NCI-H2227 (cell line): ENCODE results near the gene RNF183.

Source experiments
- DNase-seq: peaks from one replicate; lab custom pipeline; 2025; ENCODE audit not compliant: unreplicated experiment; lab: John Stamatoyannopoulos, UW

The RNF183 gene, protein sequence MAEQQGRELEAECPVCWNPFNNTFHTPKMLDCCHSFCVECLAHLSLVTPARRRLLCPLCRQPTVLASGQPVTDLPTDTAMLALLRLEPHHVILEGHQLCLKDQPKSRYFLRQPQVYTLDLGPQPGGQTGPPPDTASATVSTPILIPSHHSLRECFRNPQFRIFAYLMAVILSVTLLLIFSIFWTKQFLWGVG

DNA sequence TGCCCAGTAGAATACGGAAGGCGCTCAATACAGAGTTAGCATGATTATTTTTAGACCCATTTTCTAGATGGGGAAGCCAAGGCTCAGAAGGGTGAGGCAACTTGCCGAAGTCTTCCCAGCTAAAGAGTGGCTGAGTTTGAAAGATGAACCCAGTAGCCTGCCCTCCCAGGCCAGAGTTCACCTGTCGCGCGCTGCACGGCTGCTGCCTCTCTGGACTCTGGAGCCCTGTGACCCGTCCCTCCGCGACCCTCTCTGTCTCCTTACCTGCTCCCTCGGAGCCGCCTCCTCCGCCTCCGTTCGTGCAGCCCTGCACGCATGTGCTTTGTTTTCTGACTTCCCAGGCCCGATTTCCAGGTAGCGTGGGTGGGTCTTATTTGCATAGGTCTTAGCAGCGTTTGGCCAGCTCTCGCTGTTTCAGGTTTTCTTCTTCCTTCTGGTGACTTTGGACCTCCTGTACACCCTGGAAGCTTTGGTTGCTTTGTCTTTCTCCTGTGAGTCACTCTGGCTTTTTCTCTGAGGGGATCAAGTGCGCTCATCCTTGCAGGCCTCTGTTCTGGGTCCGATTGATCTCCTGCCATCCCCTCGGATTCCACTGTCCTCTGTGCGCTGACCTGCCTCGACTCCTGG lies at the start of gene RNF183:
Gene RNF183 (minus strand): TSS at position 585 of the 627 bp plus-strand sequence. CDS start 5,192 bp downstream, outside the sequence.
- DNase-seq, result no peak

DNA sequence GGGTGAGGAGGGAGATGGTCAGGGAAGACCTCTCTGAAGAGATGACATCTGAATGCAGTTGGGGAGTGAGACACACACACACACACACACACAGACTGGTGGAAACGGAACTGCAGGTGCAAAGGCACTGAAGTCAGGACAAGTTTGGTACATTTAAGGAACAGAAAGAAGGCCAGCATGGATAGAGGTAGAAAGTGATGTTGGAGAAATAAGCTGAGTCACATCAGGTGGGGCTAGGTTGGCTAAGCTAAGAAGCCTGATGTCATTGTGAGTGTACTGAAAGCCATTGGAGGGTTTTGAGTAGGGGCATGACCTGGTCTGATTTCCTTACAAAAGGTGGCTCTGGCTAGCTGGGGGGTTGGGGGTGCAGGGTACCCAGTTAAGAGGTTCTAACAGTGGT lies 49.2 kb upstream of the RNF183 start:
- no peak for DNase-seq

DNA sequence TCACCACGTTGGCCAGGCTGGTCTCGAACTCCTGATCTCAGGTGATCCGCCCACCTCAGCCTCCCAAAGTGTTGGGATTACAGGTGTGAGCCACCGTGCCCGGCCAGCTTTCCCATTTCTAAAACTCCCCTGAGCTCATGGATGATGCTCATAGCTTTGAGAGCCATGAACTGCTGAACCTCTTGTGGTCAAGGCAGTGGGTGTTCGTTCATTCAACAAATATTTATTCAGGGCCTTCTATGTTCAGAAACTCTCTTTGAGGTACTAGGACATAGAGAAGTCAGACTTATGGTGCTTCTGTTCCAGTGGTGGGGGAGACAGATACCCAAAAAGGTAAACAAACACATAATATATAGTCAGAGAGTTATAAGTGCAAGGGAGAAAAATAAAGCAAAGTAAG lies 48.8 kb upstream of the RNF183 start:
- DNase-seq, result no peak

DNA sequence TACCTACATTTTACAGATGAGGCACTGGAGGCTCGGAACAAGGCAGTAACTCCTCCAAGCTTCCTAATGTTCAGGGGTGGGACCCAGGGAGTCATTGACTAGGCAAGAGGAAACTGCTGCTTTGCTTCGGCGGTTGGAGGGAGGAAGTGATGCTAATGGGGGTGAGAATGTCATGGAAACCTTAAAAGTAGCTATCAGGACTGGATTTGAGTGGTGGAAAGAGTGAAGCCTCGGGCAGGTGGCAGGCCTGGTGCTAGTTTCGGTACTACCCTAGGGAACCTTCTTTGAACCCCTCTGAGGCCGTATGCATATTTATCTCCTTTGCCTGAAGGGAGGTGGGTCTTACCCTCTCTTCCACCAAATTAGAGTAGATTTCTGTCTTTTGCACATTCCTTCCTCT lies 47.8 kb upstream of the RNF183 start:
- DNase-seq, result no peak

DNA sequence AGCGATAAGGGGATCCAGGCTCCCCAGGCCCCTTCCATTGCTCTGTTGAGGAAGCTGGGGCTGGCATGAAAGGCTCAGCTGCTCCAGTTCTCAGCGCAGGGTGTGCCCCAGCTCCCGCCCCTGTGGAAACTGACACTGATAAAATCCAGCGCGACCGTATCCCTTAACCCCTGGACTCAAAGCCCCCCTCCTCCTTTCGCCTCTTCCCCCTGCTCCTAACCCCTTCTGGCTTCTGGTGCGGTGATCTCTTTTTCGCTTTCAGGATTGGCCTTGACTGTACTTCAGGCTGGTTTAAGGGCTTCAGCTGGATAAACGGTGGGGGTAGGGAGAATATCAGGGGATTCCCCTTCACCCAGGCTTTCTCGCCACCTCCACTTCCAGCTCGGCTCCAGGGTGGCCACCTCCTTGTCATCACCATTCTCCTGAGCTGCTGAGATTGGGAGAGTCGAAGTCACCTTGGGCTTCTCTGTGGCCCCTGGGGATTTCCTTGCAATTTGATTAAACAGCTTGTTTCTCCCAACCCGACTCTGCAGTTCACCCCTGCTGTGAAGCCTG lies 47.0 kb upstream of the RNF183 start:
- DNase-seq, result no peak

DNA sequence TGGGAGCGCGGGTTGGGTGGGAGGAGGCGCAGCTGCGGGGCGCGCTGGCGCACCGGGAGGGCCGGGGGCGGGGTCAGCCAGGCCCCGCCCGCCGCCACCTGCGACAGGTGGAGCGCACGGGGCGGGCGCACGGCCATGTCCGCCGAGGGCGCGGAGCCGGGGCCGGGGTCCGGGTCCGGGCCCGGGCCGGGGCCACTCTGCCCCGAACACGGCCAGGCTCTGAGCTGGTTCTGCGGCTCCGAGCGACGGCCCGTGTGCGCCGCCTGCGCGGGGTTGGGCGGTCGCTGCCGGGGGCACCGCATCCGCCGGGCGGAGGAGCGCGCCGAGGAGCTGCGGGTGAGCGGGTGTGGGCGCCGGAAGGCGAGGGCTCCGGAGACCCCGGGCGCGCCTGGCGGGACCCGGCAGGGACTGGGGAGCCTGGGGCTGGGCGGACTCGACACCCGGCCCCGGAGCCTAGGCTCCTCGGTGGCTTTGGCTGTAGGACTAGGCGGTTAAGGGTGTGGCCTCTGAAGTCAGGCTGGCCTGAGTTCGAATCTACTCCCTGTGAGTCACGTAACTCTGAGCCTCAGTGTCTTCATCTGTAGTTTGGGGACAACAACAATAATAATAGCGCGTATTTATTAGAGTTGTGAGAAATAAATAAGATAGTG lies 46.4 kb upstream of the RNF183 start, which contains the start of gene BSPRY:
Gene BSPRY (plus strand): TSS at position 97 of the 650 bp plus-strand sequence. CDS start 39 bp downstream, at position 136.
- DNase-seq, result peak; percentile 26

DNA sequence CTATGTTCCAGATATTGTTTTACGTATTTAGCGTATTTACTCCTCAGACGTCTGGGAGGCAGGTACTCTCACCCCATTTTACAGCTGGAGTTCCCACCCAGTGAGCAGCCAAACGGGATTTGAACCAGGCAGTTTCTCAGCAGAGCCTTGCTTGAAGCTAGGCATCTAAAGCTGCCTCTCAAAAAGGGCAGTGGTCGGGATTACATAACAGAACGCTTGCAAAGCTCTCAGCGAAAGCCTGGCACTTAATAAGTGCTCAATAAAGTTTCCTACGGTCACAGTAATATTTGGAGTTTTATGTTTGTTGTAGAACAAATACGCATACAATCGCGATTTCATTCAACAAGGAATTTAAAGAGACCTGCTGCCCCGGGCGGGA lies 45.9 kb upstream of the RNF183 start:
- no peak for DNase-seq

DNA sequence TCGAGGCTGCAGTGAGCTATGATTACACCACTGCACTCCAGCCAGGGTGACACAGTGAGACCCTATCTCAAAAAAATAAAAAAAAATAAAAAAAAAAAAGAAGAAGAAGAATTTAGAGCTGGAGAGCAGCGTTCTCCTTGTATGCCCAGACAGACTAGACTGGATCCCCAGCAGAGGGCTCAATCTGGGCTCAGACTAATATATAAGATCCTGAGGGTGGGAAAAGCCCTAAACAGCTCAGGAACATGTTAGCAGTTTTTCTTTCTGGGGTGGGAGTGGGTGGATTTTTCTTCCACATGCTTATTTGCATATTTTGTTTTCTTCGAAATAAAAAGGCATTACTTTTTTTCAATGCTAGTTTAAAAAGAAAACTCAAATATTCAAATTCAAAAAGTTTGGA lies 45.3 kb upstream of the RNF183 start:
- no peak for DNase-seq

DNA sequence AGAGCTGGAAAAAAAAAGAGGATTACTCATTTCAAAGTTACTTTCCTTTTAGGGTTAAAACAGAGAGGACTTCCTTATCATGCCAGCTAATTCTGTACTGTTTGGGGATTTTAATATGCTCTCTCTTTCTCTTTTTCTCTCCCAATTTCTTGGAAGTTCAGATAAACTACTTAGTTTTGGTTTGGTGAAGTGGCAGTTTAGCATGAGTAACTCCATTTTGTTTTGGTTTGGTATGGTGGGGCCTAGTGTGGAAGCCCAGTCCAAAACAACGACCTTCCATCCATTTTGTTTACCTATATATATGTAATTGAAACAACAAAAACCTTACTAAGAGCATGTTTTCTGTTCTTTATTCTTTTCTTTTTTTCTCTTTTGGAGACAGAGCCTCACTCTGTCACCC lies 42.5 kb upstream of the RNF183 start:
- no peak for DNase-seq

DNA sequence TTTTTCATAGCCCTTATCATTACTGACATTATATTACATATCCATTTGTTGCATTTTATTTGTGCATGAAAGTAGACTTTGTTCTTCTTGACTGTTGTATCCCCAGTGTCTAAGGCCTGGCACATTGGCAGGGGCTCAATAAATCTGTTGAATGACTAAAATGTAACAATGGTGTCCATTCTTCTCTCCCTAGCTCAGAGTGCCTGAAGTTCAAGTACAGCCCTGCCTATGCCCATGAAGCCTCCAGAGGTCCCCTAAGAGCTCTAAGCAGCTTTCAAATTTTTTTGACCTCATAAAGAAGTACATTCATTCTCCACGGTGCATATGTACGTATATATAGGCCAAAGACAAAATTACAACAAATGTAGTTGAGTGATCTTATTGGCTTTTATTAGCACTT lies 42.0 kb upstream of the RNF183 start:
- no peak for DNase-seq

DNA sequence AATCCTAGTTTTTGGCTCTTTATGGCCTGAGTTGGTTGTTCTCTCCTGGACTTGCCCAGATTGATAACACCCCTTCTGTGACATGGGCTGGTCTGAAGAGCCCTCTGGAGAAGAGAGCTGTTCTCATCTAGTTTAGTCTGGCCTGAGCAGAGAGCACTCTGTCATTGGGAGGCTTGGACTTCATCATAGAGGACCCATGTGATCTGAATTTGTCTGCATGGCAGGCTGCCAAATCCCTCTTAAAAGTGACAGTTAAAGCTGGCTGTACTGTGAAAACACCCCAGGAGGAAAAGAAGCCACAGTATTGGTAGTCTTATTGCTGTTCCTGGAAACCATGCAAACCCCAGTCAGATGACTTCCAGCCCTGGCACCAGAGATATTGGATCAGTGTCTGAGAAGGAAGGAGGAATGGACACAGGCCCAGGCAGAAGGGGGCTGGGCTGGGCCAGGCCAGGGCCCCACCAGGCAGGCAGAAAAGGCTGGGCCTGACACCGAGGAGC lies 40.6 kb upstream of the RNF183 start:
- DNase-seq, result peak; percentile 83

DNA sequence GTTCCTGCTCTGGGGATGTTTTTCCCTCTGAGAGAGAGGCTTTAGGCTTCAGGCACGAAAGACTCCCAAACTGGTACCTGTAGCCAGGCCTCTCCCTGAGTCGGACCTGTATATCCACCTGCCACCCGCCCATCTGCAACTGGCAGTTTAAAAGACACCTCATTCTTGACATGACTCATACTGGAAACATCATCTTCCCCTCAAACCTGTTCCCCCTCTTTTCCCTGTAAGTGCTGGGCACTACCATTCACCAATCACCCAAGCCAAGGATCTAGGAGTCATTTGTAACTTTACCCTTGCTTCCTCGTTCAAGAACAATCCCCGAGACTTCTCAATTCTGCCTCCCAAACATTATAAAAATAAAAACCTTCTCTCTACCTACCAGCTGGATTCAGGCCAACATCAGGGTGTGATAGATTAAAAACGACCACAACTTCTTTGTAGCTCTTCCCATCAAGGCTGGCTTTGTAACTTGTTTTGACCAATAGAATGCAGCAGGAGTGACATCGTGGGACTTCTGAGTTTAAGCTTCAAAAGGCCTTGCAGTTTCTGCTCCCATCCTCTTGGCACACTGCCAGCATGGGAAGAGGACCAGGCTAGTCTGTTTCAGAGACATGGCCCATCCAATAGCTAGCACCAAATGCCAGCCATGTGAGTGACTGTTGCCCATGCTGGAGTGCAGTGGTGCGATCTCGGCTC lies 38.7 kb upstream of the RNF183 start:
- DNase-seq, result peak; percentile 2

DNA sequence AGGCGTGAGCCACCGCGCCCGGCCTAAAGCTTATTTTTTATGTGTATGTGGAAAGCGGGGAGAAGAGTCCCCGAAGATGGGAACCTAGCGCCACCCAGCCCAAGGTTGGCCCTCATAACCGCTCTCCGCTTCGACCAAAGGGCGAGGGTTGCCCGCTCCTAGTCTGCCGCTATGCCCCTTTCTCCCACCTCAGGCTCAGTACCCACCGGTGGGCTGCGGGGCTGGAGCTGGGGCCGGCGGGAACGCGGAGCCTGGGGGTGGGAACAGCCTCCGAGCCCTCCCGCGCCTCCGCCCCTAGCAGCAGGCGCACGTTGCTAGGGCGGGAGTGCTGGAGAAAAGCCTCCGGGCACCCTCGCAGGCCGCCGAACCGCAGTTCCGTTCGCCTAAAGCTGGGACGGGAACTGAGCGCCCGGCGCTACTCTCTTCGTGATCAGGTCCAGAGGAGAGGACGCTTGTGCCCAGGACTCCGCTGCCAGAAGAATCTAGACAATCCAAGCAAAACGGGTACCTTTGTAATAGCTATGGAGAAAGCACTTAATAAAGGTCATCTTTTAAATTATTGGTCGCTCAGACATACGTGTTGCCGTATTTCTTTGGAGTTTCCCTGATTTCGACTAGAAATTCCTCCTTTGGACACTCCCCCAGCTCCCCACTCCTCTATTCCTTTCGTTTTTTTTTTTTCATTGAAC lies 37.0 kb upstream of the RNF183 start, which contains the start of gene WDR31:
Gene WDR31 (minus strand): TSS at position 265 of the 689 bp plus-strand sequence. CDS start 8,253 bp downstream, outside the sequence.
- DNase-seq, result peak; percentile 91

DNA sequence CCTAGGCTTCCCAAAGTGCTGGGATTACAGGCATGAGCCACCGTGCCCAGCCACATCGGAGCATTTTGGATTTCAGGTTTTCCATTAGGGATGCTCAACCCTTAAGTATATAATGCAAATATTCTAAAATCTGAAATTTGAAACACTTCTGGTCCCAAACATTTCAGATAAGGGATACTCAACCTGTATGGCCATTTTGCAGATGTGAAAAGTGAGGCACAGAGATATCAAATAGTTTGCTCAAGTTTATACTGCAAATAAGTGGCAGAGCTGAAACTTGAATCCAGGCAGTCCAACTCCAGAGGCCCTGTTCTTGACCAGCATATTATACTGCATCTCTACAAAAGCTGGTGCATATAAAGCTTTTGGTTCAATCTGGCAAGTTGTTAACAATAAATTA lies 34.5 kb upstream of the RNF183 start:
- DNase-seq, result no peak

DNA sequence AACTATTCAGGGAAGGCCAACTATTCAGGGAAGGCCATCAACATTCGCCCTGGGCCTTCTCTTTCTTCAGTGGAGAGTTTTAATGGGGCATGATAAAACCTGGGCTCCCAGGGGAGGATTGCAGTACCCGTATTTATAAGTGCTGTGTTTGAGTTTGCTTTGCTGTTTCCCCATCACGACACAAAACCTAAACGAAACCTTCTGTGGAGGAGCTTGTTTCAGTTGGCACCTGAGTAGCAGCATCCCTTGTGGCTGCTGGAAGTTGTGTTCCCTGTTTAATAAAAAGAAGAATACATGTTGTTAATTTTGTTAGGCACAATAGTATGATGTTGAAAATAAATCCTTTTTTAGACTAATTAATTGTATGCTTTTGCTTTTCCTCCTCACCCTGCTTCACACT lies 28.6 kb upstream of the RNF183 start:
- no peak for DNase-seq

DNA sequence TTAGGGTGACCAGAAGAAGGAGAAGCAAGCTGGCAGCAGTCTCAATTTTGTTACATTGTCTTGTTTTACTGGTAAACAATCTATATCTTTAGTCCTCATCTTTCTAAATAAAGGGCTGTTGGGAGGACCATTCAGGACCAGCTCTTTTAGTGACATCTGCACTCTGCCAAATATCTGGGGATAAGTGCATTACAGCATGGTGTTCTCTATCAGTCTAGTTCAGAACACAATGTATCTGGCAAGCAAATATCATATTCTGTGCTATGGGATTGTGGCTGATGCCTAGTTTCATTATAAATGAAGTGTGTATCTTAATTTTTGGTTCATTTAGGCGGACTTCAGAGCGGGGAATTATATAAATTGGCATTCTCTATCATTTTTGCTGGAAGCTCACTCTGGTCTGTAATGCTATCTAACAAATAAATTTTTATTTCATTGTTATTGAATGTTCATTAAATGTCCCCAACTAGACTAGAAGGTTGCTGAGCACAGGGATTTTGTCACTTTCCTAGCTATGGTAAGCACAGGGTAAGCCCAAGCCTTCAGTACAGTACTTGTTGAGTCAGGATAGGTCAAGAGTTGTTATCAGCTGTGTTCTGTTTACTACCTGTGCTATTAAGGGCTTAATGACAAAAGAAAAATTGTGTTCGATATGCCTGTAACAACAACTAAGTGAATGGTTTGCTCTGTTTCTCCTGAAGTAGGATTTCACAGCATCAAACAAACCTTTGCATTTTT lies 25.0 kb upstream of the RNF183 start:
- no peak for DNase-seq

DNA sequence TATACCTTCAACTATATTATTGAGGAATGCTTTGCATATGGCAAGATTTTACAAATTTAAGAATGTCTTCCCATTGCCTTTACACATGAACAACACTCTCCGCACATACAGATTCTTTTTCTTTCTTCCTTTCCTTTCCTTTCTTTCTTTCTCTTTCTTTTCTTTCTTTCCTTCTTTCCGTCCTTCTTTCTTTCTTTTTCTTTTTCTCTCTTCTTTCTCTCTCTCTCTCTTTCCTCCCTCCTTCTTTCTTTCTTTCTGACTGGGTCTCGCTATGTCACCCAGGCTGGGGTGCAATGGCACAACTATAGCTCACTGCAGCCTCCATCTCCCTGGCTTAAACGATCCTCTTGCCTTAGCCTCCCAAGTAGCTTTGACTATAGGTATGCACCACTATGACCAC lies 23.1 kb upstream of the RNF183 start:
- DNase-seq, result no peak

DNA sequence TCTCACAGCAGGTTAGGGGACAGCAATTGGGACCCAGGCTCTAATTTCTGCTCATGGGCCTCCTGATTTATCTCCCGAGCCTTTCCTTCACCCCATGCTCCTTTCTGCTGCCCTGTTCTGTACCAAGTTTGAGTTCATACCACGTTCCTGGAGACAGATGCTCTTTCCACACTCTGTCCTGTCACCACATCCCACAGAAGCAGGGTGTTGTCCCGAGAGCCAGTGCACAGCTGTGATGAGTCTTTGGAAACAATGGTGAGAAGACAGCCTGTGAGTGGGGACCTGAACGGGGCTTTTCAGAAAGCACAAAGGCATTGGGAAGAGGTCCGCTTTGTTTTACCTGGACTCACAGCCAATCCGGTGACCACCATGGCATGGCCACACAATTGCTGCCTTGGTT lies 19.5 kb upstream of the RNF183 start:
- no peak for DNase-seq

DNA sequence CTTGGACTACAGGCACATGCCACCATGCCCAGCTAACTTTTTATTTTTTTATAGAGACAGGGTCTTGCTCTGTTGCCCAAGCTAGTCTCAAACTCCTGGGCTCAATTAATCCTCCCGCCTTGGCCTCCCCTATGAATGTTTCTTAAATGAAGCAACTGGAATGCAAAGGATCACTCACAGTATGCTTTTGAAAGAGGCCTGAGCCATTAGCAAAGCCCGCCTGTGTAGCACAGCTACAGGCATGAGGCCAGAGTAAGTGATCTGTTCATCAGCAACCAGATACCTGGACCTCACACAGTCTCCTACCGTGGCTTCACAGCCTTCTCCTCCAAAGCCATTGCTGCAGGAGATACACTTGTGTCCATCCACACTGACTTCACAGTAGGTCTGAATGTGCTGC lies 16.9 kb upstream of the RNF183 start:
- DNase-seq, result no peak

DNA sequence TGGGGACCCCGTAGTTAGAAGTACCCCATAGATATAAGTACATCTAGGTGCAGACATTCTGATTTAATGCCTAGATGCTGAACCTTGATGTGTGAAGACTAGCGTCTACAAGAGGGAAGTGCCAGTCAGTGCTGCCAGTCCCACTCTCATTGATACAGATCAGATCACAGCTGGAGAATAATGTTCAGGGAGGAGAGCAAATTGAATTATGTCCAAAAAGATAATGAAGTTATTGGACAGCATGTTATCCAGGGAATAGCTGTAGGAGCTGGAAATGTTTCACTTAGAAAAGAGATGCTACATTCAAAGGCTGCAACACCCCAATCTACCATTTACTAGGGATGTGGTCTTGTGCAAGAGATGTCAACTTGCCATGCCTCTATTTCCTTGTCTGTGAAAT lies 15.9 kb upstream of the RNF183 start:
- no peak for DNase-seq
